ENCODE results near the gene CNTN2.

Gene CNTN2

GRCh38 chr1:205028924-205029323, 14.1 kb upstream of the CNTN2 start:
- H3K9me3 ChIP-seq (ENCODE audit: insufficient read depth, low read length, severe bottlenecking) = no peaks in the 10 kb centered on the region
- no peaks in the 10 kb centered on the region for H3K4me1 ChIP-seq (ENCODE audit: insufficient read depth, low read length)
- no peak for DNase-seq
- no peak overlapping the region for H3K4me2 ChIP-seq (ENCODE audit: insufficient read depth, low read length)
- peaks cover 11% of the 10 kb centered on the region for H3K27me3 ChIP-seq (ENCODE audit: insufficient read depth, low read length, poor library complexity)
- no peaks in the 10 kb centered on the region; the same call in 1 of the 2 replicates for H4K20me1 ChIP-seq (ENCODE audit: insufficient read depth, low read length)
- no peak overlapping the region for H3K27ac ChIP-seq (ENCODE audit: low read length)
- H2AFZ ChIP-seq (ENCODE audit: low read depth, low read length) = no peak overlapping the region
- H3K36me3 ChIP-seq (ENCODE audit: insufficient read depth, low read length) = no peaks in the 10 kb centered on the region
- H3K9ac ChIP-seq (ENCODE audit: low read depth, low read length) = no peak overlapping the region
- no peak for ATAC-seq (ENCODE audit: insufficient read depth, low read depth)
- TF ChIP-seq EZH2 (IDR thresholded peaks at IDR 0.05; ENCODE audit: borderline replicate concordance, low read depth, low read length, severe bottlenecking) = no peak
- no peak for TF ChIP-seq CTCF (IDR thresholded peaks at IDR 0.05; ENCODE audit: borderline replicate concordance, extremely low read depth, low read length, poor library complexity, severe bottlenecking)
- H3K4me3 ChIP-seq (ENCODE audit: low read depth in 1 of 2, low read length in 2 of 2) = no peak overlapping the region
- no peaks in the 10 kb centered on the region for H3K79me2 ChIP-seq (ENCODE audit: insufficient read depth, low read length)

GRCh38 chr1:205030241-205030640, 12.8 kb upstream of the CNTN2 start:
- Histone ChIP-seq H4K20me1 (ENCODE audit: insufficient read depth, low read length) (no peaks in the 10 kb centered on the region), H3K4me2 (ENCODE audit: insufficient read depth, low read length) (no peak overlapping the region), H3K9me3 (ENCODE audit: insufficient read depth, low read length, severe bottlenecking) (no peaks in the 10 kb centered on the region), H3K27ac (ENCODE audit: low read length) (no peak overlapping the region), H3K36me3 (ENCODE audit: insufficient read depth, low read length) (no peaks in the 10 kb centered on the region), H3K27me3 (ENCODE audit: insufficient read depth, low read length, poor library complexity) (peaks cover 11% of the 10 kb centered on the region), H3K9ac (ENCODE audit: low read depth, low read length) (no peak overlapping the region), H3K4me1 (ENCODE audit: insufficient read depth, low read length) (no peaks in the 10 kb centered on the region), H3K4me3 (ENCODE audit: low read depth in 1 of 2, low read length in 2 of 2) (no peak overlapping the region), H2AFZ (ENCODE audit: low read depth, low read length) (no peak overlapping the region), H3K79me2 (ENCODE audit: insufficient read depth, low read length) (no peaks in the 10 kb centered on the region)
- DNase-seq (no peak), ATAC-seq (ENCODE audit: insufficient read depth, low read depth) (no peak)
- TF ChIP-seq EZH2 (IDR thresholded peaks at IDR 0.05; ENCODE audit: borderline replicate concordance, low read depth, low read length, severe bottlenecking) (no peak), CTCF (IDR thresholded peaks at IDR 0.05; ENCODE audit: borderline replicate concordance, extremely low read depth, low read length, poor library complexity, severe bottlenecking) (no peak)

GRCh38 chr1:205030896-205031295, 12.1 kb upstream of the CNTN2 start:
- no peaks in the 10 kb centered on the region for H3K9me3 ChIP-seq (ENCODE audit: insufficient read depth, low read length, severe bottlenecking)
- DNase-seq (no peak), ATAC-seq (ENCODE audit: insufficient read depth, low read depth) (no peak)
- H3K4me3 ChIP-seq (ENCODE audit: low read depth in 1 of 2, low read length in 2 of 2) = no peak overlapping the region
- TF ChIP-seq CTCF (IDR thresholded peaks at IDR 0.05; ENCODE audit: borderline replicate concordance, extremely low read depth, low read length, poor library complexity, severe bottlenecking) (no peak), EZH2 (IDR thresholded peaks at IDR 0.05; ENCODE audit: borderline replicate concordance, low read depth, low read length, severe bottlenecking) (no peak)
- no peaks in the 10 kb centered on the region for H4K20me1 ChIP-seq (ENCODE audit: insufficient read depth, low read length)
- no peaks in the 10 kb centered on the region for H3K79me2 ChIP-seq (ENCODE audit: insufficient read depth, low read length)
- no peak overlapping the region for H2AFZ ChIP-seq (ENCODE audit: low read depth, low read length)
- H3K9ac ChIP-seq (ENCODE audit: low read depth, low read length) = no peak overlapping the region
- no peaks in the 10 kb centered on the region for H3K4me1 ChIP-seq (ENCODE audit: insufficient read depth, low read length)
- no peak overlapping the region for H3K4me2 ChIP-seq (ENCODE audit: insufficient read depth, low read length)
- peaks cover 11% of the 10 kb centered on the region for H3K27me3 ChIP-seq (ENCODE audit: insufficient read depth, low read length, poor library complexity)
- H3K36me3 ChIP-seq (ENCODE audit: insufficient read depth, low read length) = no peaks in the 10 kb centered on the region
- H3K27ac ChIP-seq (ENCODE audit: low read length) = no peak overlapping the region

- Histone ChIP-seq H3K36me3 (ENCODE audit: insufficient read depth, low read length) (no peaks in the 10 kb centered on the region), H3K4me2 (ENCODE audit: insufficient read depth, low read length) (no peak overlapping the region), H3K4me3 (ENCODE audit: low read depth in 1 of 2, low read length in 2 of 2) (no peak overlapping the region), H3K9ac (ENCODE audit: low read depth, low read length) (no peak overlapping the region), H3K4me1 (ENCODE audit: insufficient read depth, low read length) (no peaks in the 10 kb centered on the region), H3K79me2 (ENCODE audit: insufficient read depth, low read length) (no peaks in the 10 kb centered on the region), H3K27ac (ENCODE audit: low read length) (no peak overlapping the region), H2AFZ (ENCODE audit: low read depth, low read length) (no peak overlapping the region), H3K27me3 (ENCODE audit: insufficient read depth, low read length, poor library complexity) (peaks cover 16% of the 10 kb centered on the region), H3K9me3 (ENCODE audit: insufficient read depth, low read length, severe bottlenecking) (no peaks in the 10 kb centered on the region), H4K20me1 (ENCODE audit: insufficient read depth, low read length) (no peaks in the 10 kb centered on the region)
- no peak for DNase-seq
- no peak for ATAC-seq (ENCODE audit: insufficient read depth, low read depth)
- no peak for TF ChIP-seq CTCF (IDR thresholded peaks at IDR 0.05; ENCODE audit: borderline replicate concordance, extremely low read depth, low read length, poor library complexity, severe bottlenecking)
- TF ChIP-seq EZH2 (IDR thresholded peaks at IDR 0.05; ENCODE audit: borderline replicate concordance, low read depth, low read length, severe bottlenecking) = no peak
Measured at GRCh38 chr1:205032508-205032907, 10.5 kb upstream of the CNTN2 start.
